ENCODE measurements around the gene S100G. TPM values are rescaled to one million over a fixed set of nuclear protein-coding genes. Genes with fewer than 3 reads are reported as not detected.

S100G gene
- total RNA-seq, 1 donor from 2014 or later = not detected

GRCh38 chrX:16651391-16652024 lies 1.6 kb downstream of the S100G start:
- ATAC-seq = no peak

DNA sequence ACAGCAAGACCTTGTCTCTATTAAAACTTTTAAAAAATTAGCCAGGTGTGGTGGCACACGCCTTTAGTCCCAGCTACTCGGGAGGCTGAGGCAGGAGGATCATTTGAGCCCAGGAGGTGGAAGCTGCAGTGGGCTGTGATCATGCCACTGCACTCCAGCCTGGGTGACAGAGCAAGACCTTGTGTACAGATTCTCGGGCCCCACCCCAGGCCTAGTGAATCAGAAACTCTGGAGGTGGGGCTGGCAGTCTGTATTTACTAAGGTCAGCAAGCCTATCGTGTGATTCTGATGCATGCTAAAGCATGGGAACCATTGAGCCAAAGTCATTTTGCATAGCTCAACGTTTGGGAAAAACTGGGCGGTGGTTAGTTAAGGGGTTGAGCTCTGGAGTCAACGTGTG lies 3.5 kb downstream of the S100G start:
- ATAC-seq = no peak

DNA sequence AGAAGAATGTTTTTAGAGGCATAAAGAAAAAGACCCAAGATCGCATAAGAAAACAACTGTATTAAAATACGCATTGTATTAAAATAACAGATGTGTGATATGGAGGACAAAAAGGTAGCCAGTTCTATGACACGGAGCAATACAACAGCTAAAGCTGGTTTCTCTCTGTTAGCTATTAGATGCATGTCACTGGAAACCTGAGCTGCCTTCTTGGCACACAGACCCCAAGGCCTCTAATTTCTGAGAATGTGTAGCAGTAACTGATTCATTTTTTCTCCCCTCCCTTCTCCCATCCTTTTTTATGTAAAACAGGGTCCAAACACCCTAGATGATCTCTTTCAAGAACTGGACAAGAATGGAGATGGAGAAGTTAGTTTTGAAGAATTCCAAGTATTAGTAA lies 4.1 kb downstream of the S100G start:
- ATAC-seq = no peak

DNA sequence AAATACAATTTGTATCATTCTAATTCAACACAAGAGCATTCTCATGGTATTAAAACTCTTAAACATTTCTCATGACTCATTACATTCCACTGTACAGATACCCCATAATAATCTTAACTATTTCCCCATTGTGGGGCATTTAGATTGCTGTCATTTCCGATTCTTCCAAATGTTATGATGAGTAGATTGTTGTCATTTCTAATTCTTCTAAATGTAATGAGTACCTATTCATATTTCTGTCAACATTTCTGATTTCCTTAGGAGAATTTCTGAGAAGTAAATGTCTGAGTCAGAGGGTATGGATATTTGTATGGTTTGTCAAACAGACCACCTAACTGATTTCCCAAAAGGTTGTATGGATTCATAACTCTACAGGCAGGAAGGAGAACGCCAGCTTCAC lies 8.3 kb downstream of the S100G start:
- no peak for ATAC-seq

- no peak for ATAC-seq
Observed at GRCh38 chrX:16659321-16659720, 9.4 kb downstream of the S100G start.

DNA sequence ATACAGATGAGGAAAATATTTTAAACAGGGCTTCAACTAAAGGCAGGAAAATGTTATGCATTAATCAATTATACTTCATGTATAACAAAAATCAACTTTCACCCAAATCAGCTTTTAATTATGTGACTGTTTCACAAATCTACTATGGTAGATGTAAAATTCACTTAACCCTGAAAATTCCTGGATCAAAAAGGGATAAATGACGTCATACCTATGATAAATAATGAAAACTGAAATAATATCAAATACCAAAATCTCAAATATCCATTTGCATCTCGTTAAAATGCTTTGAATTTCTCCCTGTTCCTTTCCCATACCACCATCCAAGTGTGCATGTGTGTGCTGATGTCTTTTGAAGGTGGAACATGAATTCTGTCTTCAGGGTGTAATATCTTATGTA lies 11.5 kb downstream of the S100G start:
- ATAC-seq = no peak

DNA sequence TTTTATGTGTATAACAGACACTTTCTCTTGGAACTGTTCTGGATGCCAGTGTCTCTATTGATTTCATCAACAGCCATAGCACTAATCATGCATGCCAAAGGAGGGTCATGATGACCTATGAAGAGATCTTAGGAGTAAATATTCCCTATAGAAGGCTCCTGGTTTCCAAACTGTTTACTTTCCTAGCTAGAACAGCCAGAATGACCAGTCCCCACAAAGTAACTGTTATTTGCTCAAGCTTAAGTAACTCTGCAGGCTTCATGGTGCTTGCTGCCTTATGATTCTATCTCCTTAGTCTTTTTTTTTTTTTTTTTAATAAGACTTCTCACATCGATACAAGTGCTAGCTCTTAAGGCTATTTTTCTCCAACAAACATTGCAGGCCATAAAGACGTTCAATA lies 12.4 kb downstream of the S100G start:
- ATAC-seq = no peak

DNA sequence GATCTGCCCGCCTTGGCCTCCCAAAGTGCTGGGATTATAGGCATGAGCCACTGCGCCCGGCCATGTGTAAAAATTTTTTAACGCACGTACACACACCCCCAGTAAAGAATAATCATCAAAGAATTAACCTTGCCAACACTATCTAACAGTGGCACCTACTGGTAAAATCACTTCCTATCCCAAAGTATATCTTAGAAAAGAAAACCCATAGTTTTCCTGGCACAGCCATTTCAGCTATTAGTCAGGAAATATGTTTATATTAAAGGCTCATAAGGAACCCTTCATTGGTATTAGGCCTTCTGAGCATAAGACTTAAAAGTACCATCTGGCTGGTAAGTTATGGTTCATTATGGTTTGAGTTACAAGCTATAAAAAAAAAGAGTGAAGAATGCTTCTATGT lies 14.1 kb downstream of the S100G start:
- ATAC-seq = no peak

GRCh38 chrX:16664626-16665025 lies 14.7 kb downstream of the S100G start:
- no peak for ATAC-seq

- ATAC-seq = no peak
Observed at GRCh38 chrX:16665089-16665488, 15.1 kb downstream of the S100G start.

DNA sequence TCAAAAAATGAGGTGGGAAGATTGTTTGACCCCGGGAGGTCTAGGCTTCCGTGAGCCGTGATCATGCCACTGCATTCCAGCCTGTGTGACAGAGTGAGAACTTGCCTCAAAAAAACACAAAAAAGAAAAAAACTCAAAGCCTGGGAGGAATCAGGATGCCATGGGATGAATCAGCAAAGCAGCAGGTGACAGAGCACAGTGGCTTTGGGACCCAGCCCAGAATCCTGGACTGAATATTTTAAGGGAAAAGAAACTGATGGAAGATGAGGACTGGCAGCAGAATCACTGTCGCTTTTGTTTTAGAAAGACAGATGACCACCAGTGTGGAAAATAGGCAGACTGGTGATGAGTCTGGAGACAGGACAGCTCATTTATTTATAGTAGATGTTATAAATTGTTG lies 16.6 kb downstream of the S100G start:
- no peak for ATAC-seq

GRCh38 chrX:16671005-16671404 lies 21.0 kb downstream of the S100G start:
- ATAC-seq = no peak

- ATAC-seq = no peak
Observed at GRCh38 chrX:16678689-16679088, 28.7 kb downstream of the S100G start.

- ATAC-seq = no peak
Observed at GRCh38 chrX:16683007-16683664, 33.2 kb downstream of the S100G start.

GRCh38 chrX:16687514-16687913 lies 37.6 kb downstream of the S100G start:
- no peak for ATAC-seq

- ATAC-seq = peak; percentile 72
Observed at GRCh38 chrX:16695079-16695676, 45.2 kb downstream of the S100G start.

DNA sequence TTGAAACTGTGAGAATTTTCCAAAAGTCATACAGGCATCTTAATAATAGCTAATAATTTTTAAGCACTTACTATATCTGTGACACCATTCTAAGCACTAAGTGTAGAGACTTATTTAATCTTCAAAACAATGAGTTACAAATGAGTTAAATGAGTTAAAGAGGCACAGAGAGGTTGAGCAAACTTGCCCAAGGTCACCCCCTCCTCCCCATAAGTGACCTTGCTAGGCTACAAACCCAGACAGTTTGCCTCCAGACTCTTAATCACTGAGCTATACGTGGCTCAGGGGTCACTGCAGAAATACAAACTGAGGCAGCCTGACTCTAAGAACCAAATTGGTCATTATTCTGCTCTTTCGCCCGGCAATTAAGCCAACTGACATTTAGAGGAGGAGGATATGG lies 47.0 kb downstream of the S100G start:
- ATAC-seq = no peak

GRCh38 chrX:16699389-16699788 lies 49.4 kb downstream of the S100G start:
- ATAC-seq = no peak

DNA sequence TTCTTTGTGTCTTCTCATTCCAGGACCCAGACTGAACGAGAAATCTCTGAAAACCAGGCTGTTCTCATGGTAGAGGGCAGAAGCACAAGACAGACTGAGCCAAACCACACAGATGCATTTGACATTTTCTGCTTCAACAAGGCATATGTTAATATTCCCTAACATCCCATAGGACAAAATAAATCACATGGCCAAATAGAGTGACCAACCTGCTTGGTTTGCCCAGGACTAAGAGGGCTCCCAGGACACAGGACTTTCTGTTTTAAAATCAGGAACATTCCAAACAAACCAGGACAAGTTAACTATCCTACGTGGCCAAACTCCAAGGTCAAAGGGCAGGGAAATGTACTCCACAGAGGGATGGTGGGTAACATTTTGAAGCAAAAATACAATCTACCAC lies 50.8 kb downstream of the S100G start:
- no peak for ATAC-seq

DNA sequence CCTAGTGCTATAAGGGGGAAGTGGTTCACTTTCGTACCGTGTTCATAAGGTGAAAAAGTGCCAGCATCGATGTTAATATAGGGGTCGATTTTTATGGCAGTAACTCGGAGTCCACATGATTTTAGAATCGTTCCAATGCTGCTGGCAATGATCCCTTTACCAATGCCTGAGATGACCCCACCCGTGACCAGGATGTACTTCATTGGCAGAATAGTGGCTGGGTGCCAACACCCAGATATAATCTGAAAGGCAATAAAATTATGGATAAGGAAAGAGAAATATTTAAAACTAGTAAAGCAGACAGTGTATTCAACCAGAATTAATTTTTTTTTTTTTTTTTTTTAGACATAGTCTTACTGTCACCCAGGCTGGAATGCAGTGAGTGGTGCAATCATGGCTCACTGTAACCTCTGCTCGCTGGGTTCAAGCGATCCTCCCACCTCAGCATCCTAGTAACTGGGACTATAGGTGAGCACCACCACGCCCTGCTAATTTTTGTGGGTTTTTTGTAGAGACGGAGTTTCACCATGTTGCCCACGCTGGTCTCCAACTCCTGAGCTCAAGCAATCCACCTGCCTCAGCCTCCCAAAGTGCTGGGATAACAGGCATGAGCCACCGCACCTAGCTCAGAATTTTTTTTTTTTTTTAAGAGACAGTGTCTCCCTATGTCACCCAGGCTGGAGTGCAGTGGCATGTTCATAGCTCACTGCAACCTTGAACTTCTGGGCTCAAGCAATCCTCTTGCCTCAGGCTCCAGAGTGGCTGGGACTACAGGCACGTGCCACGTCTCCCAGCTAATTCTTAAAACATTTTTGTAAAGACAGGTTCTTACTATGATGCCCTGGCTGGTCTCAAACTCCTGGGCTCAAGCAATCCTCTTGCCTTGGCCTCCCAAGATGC lies 53.0 kb downstream of the S100G start:
- no peak for ATAC-seq
